ENCODE results near the gene SPINT4. TPM values are rescaled to one million over a fixed set of nuclear protein-coding genes. Genes with fewer than 3 reads are reported as not detected.

SPINT4 gene
- polyA plus RNA-seq, 2 of the 4 experiments (the other 2 are of a cell fraction), result not detected

DNA sequence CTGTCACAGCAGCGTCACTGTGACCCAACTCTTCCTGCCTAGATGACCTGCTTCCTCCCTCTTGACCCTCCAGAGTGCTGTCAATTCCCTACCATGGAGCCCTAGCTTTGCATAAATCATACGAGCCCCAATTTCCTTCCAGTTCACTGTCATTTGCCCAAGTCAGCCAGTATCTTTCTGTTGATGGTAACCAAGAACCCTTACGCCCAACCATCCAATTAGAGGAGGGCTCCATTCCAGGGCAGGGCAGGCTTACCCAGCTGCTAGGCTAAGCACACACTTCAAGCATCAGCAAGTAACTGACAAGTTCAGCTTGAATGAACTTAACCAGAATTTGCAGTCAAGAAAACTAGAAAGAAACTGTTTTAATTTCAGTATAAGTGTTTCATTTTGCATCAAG is 43.8 kb downstream of the SPINT4 start:
- ATAC-seq, result no peak
- Histone ChIP-seq H3K4me1 (no peaks in the 10 kb centered on the region; the same call in 2 of the 3 replicates), H3K27ac (no peak overlapping the region), H3K4me3 (no peak overlapping the region), H3K4me2 (no peak overlapping the region), H3K9me3 (no peaks in the 10 kb centered on the region)
- FAIRE-seq, result no peak
- TF ChIP-seq JUNB (IDR thresholded peaks at IDR 0.05) (no peak), CBX8 (IDR thresholded peaks at IDR 0.05) (no peak), POLR2A (IDR thresholded peaks at IDR 0.05; ENCODE audit: low read length) (no peak), FOSL2 (IDR thresholded peaks at IDR 0.05) (no peak), FOSL2 (CRISPR knock-in tag; IDR thresholded peaks at IDR 0.05) (no peak), HOXA7 (CRISPR knock-in tag; IDR thresholded peaks at IDR 0.05) (no peak), RARB (CRISPR knock-in tag; IDR thresholded peaks at IDR 0.05) (no peak), MAFK (IDR thresholded peaks at IDR 0.05; ENCODE audit: partially characterized antibody) (no peak), RNF2 (IDR thresholded peaks at IDR 0.05; ENCODE audit: borderline replicate concordance, low read depth) (no peak), CHD2 (IDR thresholded peaks at IDR 0.05; ENCODE audit: low read length, partially characterized antibody) (no peak), FOXS1 (CRISPR knock-in tag; IDR thresholded peaks at IDR 0.05) (no peak), SREBF2 (IDR thresholded peaks at IDR 0.05) (no peak)
- TF ChIP-seq, protein P1, sequence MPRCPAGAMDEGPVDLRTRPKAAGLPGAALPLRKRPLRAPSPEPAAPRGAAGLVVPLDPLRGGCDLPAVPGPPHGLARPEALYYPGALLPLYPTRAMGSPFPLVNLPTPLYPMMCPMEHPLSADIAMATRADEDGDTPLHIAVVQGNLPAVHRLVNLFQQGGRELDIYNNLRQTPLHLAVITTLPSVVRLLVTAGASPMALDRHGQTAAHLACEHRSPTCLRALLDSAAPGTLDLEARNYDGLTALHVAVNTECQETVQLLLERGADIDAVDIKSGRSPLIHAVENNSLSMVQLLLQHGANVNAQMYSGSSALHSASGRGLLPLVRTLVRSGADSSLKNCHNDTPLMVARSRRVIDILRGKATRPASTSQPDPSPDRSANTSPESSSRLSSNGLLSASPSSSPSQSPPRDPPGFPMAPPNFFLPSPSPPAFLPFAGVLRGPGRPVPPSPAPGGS (IDR thresholded peaks at IDR 0.05), result no peak
- TF ChIP-seq, protein P2, sequence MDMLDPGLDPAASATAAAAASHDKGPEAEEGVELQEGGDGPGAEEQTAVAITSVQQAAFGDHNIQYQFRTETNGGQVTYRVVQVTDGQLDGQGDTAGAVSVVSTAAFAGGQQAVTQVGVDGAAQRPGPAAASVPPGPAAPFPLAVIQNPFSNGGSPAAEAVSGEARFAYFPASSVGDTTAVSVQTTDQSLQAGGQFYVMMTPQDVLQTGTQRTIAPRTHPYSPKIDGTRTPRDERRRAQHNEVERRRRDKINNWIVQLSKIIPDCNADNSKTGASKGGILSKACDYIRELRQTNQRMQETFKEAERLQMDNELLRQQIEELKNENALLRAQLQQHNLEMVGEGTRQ (IDR thresholded peaks at IDR 0.05), result no peak
- TF ChIP-seq, protein P3, sequence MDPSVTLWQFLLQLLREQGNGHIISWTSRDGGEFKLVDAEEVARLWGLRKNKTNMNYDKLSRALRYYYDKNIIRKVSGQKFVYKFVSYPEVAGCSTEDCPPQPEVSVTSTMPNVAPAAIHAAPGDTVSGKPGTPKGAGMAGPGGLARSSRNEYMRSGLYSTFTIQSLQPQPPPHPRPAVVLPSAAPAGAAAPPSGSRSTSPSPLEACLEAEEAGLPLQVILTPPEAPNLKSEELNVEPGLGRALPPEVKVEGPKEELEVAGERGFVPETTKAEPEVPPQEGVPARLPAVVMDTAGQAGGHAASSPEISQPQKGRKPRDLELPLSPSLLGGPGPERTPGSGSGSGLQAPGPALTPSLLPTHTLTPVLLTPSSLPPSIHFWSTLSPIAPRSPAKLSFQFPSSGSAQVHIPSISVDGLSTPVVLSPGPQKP (IDR thresholded peaks at IDR 0.05; ENCODE audit: low read depth, low read length), result no peak
- TF ChIP-seq, protein P4, sequence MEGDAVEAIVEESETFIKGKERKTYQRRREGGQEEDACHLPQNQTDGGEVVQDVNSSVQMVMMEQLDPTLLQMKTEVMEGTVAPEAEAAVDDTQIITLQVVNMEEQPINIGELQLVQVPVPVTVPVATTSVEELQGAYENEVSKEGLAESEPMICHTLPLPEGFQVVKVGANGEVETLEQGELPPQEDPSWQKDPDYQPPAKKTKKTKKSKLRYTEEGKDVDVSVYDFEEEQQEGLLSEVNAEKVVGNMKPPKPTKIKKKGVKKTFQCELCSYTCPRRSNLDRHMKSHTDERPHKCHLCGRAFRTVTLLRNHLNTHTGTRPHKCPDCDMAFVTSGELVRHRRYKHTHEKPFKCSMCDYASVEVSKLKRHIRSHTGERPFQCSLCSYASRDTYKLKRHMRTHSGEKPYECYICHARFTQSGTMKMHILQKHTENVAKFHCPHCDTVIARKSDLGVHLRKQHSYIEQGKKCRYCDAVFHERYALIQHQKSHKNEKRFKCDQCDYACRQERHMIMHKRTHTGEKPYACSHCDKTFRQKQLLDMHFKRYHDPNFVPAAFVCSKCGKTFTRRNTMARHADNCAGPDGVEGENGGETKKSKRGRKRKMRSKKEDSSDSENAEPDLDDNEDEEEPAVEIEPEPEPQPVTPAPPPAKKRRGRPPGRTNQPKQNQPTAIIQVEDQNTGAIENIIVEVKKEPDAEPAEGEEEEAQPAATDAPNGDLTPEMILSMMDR (IDR thresholded peaks at IDR 0.05), result no peak
- TF ChIP-seq, protein P5, sequence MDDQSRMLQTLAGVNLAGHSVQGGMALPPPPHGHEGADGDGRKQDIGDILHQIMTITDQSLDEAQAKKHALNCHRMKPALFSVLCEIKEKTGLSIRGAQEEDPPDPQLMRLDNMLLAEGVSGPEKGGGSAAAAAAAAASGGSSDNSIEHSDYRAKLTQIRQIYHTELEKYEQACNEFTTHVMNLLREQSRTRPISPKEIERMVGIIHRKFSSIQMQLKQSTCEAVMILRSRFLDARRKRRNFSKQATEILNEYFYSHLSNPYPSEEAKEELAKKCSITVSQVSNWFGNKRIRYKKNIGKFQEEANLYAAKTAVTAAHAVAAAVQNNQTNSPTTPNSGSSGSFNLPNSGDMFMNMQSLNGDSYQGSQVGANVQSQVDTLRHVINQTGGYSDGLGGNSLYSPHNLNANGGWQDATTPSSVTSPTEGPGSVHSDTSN (IDR thresholded peaks at IDR 0.05), result no peak
- TF ChIP-seq, protein P6, sequence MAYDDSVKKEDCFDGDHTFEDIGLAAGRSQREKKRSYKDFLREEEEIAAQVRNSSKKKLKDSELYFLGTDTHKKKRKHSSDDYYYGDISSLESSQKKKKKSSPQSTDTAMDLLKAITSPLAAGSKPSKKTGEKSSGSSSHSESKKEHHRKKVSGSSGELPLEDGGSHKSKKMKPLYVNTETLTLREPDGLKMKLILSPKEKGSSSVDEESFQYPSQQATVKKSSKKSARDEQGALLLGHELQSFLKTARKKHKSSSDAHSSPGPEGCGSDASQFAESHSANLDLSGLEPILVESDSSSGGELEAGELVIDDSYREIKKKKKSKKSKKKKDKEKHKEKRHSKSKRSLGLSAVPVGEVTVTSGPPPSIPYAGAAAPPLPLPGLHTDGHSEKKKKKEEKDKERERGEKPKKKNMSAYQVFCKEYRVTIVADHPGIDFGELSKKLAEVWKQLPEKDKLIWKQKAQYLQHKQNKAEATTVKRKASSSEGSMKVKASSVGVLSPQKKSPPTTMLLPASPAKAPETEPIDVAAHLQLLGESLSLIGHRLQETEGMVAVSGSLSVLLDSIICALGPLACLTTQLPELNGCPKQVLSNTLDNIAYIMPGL (CRISPR knock-in tag; IDR thresholded peaks at IDR 0.05; ENCODE audit: borderline replicate concordance), result no peak
- CTCF ChIA-PET, result interaction anchor here (0.9 to 1.0 kb wide), 2 partner anchors 389 to 447 kb away, joined by 3 read pairs; no protein-coding TSS in a partner anchor
- WGBS (ENCODE audit: missing lambda C conversion rate), result 64% methylated on average over 3 of the region's 3 CpGs
- POLR2A ChIA-PET, result no interaction called here
- no peak for DNase-seq (ENCODE audit: low read depth in 1 of 2, low spot score in 1 of 2)

DNA sequence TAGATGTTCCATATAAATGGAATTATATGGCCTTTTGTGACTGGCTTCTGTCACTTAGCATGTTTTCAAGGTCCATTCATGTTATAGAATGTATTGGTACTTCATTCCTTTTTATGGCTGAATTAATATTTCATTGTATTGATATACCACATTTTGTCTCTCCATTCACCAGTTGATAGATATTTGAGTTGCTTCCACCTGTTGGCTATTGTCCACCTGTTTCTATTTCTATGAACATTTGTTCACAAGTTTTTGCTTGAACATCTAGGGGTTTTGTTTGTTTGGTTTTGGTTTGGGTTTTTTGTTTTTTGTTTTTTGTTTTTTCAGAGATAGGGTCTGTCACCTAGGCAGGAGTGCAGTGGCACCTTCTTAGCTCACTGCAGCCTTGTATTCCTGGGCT is 46.3 kb downstream of the SPINT4 start:
- CTCF ChIA-PET, result interaction anchor here (0.6 to 5.4 kb wide), 7 partner anchors 12 to 457 kb away, joined by 3 to 112 read pairs (median 4); no protein-coding TSS in a partner anchor
- DNase-seq (ENCODE audit: low read depth in 1 of 2, low spot score in 1 of 2) (no peak), FAIRE-seq (no peak), ATAC-seq (no peak)
- no peak for TF ChIP-seq RAD21 (conservative IDR thresholded peaks at IDR 0.05 in 1 of 2, IDR thresholded peaks at IDR 0.05 in 1 of 2)
- no peak for TF ChIP-seq KDM5A (IDR thresholded peaks at IDR 0.05)
- no peak for TF ChIP-seq HOXB13 (CRISPR knock-in tag; IDR thresholded peaks at IDR 0.05; ENCODE audit: low read depth)
- TF ChIP-seq, protein P7, sequence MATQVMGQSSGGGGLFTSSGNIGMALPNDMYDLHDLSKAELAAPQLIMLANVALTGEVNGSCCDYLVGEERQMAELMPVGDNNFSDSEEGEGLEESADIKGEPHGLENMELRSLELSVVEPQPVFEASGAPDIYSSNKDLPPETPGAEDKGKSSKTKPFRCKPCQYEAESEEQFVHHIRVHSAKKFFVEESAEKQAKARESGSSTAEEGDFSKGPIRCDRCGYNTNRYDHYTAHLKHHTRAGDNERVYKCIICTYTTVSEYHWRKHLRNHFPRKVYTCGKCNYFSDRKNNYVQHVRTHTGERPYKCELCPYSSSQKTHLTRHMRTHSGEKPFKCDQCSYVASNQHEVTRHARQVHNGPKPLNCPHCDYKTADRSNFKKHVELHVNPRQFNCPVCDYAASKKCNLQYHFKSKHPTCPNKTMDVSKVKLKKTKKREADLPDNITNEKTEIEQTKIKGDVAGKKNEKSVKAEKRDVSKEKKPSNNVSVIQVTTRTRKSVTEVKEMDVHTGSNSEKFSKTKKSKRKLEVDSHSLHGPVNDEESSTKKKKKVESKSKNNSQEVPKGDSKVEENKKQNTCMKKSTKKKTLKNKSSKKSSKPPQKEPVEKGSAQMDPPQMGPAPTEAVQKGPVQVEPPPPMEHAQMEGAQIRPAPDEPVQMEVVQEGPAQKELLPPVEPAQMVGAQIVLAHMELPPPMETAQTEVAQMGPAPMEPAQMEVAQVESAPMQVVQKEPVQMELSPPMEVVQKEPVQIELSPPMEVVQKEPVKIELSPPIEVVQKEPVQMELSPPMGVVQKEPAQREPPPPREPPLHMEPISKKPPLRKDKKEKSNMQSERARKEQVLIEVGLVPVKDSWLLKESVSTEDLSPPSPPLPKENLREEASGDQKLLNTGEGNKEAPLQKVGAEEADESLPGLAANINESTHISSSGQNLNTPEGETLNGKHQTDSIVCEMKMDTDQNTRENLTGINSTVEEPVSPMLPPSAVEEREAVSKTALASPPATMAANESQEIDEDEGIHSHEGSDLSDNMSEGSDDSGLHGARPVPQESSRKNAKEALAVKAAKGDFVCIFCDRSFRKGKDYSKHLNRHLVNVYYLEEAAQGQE (IDR thresholded peaks at IDR 0.05), result no peak
- TF ChIP-seq MYC (IDR thresholded peaks at IDR 0.05; ENCODE audit: borderline replicate concordance, low read length), result no peak
- TF ChIP-seq, protein P8, sequence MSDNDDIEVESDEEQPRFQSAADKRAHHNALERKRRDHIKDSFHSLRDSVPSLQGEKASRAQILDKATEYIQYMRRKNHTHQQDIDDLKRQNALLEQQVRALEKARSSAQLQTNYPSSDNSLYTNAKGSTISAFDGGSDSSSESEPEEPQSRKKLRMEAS (IDR thresholded peaks at IDR 0.05), result no peak
- no peak for TF ChIP-seq JUNB (IDR thresholded peaks at IDR 0.05)
- TF ChIP-seq FOXS1 (CRISPR knock-in tag; IDR thresholded peaks at IDR 0.05), result no peak
- no peak for TF ChIP-seq BHLHE40 (IDR thresholded peaks at IDR 0.05; ENCODE audit: low read depth, low read length)
- TF ChIP-seq NPAS2 (CRISPR knock-in tag; IDR thresholded peaks at IDR 0.05; ENCODE audit: borderline replicate concordance), result no peak
- TF ChIP-seq NR3C1 (IDR thresholded peaks at IDR 0.05), result no peak
- no peak for TF ChIP-seq RARB (CRISPR knock-in tag; IDR thresholded peaks at IDR 0.05)
- no peaks in the 10 kb centered on the region for H3K9me3 ChIP-seq
- no peak overlapping the region for H3K4me2 ChIP-seq
- no peak overlapping the region for H3K27ac ChIP-seq
- peaks cover 4% of the 10 kb centered on the region; the same call in 2 of the 3 replicates for H3K4me1 ChIP-seq
- POLR2A ChIA-PET, result no interaction called here
- H3K4me3 ChIP-seq, result no peak overlapping the region
